ENCODE measurements around the gene PTPRK. TPM values are rescaled to one million over a fixed set of nuclear protein-coding genes. Genes with fewer than 3 reads are reported as not detected.

Gene PTPRK
- total RNA-seq, 2 experiments from 2014 or later: not detected

GRCh38 chr6:128259029-128259724, 261.2 kb downstream of the PTPRK start:
- no peak for DNase-seq (ENCODE audit: low spot score)
- TF ChIP-seq, protein P1, sequence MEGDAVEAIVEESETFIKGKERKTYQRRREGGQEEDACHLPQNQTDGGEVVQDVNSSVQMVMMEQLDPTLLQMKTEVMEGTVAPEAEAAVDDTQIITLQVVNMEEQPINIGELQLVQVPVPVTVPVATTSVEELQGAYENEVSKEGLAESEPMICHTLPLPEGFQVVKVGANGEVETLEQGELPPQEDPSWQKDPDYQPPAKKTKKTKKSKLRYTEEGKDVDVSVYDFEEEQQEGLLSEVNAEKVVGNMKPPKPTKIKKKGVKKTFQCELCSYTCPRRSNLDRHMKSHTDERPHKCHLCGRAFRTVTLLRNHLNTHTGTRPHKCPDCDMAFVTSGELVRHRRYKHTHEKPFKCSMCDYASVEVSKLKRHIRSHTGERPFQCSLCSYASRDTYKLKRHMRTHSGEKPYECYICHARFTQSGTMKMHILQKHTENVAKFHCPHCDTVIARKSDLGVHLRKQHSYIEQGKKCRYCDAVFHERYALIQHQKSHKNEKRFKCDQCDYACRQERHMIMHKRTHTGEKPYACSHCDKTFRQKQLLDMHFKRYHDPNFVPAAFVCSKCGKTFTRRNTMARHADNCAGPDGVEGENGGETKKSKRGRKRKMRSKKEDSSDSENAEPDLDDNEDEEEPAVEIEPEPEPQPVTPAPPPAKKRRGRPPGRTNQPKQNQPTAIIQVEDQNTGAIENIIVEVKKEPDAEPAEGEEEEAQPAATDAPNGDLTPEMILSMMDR (conservative IDR thresholded peaks at IDR 0.05; ENCODE audit: low read length): no peak
- no peaks in the 10 kb centered on the region for H3K9me3 ChIP-seq (ENCODE audit: low read length)
- H3K79me2 ChIP-seq (ENCODE audit: insufficient read depth, low read depth, low read length): no peaks in the 10 kb centered on the region
- no peak overlapping the region for H3K27ac ChIP-seq (ENCODE audit: low read depth, low read length, poor library complexity, severe bottlenecking)
- no peaks in the 10 kb centered on the region for H3K9me2 ChIP-seq (ENCODE audit: insufficient read depth, low read length)
- no peak overlapping the region for H2AFZ ChIP-seq (ENCODE audit: low read length)
- no TSS peak for BruUV-seq (replicated peaks)
- H4K20me1 ChIP-seq (ENCODE audit: insufficient read depth, low read length): no peaks in the 10 kb centered on the region
- no peaks in the 10 kb centered on the region for H3K4me1 ChIP-seq (ENCODE audit: insufficient read depth, low read length, poor library complexity, severe bottlenecking)
- H3K4me2 ChIP-seq (ENCODE audit: low read length): no peak overlapping the region
- H3K4me3 ChIP-seq (ENCODE audit: low read depth, low read length, poor library complexity, severe bottlenecking): no peak overlapping the region
- no peaks in the 10 kb centered on the region for H3K36me3 ChIP-seq (ENCODE audit: insufficient read depth, low read length)
- POLR2A ChIA-PET: interaction anchor here (0.6 kb wide), 1 partner anchor 45 kb away, joined by 3 read pairs; no protein-coding TSS in a partner anchor
- intact Hi-C loops (cut with micrococcal nuclease; ENCODE audit: unreplicated experiment): no loop called here
- CTCF ChIA-PET (ENCODE audit: unreplicated experiment): no interaction called here

DNA sequence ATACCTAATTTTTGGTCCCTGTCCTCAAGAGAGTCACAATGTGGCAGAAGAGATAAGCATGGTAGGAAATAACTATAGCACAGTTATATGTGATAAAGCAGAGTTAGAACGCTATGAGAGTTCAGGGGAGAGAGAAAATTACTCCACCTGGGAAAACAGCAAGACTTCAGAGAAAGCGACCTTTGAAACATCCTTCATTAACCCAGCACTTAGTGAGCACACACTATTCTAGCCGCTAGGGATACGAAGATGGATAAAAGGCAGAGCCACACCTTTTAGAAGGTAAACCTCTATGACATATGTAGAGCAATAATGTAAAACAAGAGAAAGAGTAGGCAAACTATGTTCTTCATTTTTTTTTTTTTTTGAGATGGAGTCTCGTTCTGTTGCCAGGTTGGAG, 264.3 kb downstream of the PTPRK start:
- Histone ChIP-seq H3K27ac (ENCODE audit: low read depth, low read length, poor library complexity, severe bottlenecking) (no peak overlapping the region), H3K4me1 (ENCODE audit: insufficient read depth, low read length, poor library complexity, severe bottlenecking) (no peaks in the 10 kb centered on the region), H2AFZ (ENCODE audit: low read length) (no peak overlapping the region), H3K36me3 (ENCODE audit: insufficient read depth, low read length) (no peaks in the 10 kb centered on the region), H3K9me3 (ENCODE audit: low read length) (no peaks in the 10 kb centered on the region), H3K4me3 (ENCODE audit: low read depth, low read length, poor library complexity, severe bottlenecking) (no peak overlapping the region), H4K20me1 (ENCODE audit: insufficient read depth, low read length) (no peaks in the 10 kb centered on the region), H3K9me2 (ENCODE audit: insufficient read depth, low read length) (no peaks in the 10 kb centered on the region), H3K79me2 (ENCODE audit: insufficient read depth, low read depth, low read length) (no peaks in the 10 kb centered on the region), H3K4me2 (ENCODE audit: low read length) (no peak overlapping the region)
- no peak for TF ChIP-seq EZH2phosphoT487 (IDR thresholded peaks at IDR 0.05; ENCODE audit: borderline replicate concordance, low read depth, low read length)
- TF ChIP-seq, protein P1 (conservative IDR thresholded peaks at IDR 0.05; ENCODE audit: low read length): no peak
- POLR2A ChIA-PET: interaction anchor here (1.0 kb wide), 1 partner anchor 20 kb away, joined by 3 read pairs; no protein-coding TSS in a partner anchor
- BruUV-seq (replicated peaks): no TSS peak
- CTCF ChIA-PET (ENCODE audit: unreplicated experiment): no interaction called here
- no peak for DNase-seq (ENCODE audit: low spot score)
- intact Hi-C loops (cut with micrococcal nuclease; ENCODE audit: unreplicated experiment): no loop called here

DNA sequence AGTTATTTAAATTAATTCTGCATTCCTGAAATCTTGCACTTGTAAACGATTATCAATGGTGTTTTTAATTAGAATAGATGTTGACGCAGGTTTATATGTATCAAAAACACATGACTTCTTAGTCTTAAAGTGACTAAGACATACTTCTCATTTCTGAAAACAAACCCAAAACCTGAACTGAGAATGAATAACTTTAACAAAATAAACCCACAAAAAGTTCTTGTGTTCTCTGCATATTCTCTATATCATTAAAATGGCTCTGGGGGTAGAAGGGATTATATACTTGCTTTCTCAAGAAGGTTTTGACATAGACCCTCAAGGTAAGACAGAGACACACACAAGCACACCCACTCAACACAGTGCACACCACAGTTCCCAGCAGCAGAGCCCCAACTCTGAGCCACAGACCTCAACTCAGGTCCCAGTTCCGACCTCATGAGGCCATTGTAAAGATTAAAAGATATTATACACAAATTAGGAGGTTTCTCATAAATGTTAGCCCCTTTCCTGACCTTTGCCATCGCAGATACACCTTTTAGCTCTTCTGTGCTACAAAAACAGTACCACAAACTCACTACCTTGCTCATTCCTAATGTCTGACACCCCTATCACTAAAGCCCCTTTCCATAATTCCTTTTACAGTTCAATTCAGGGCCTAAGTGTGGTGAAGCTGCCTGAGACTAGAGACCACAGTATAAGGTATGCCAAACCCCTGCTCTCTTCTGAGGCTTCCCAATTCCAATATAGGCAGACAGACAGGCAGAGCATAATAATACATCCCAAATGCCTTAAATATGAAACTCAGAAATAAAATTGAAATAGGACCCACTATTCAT, 267.8 kb downstream of the PTPRK start:
- DNase-seq (ENCODE audit: low spot score): no peak
- H3K36me3 ChIP-seq (ENCODE audit: insufficient read depth, low read length): no peaks in the 10 kb centered on the region
- no peaks in the 10 kb centered on the region for H4K20me1 ChIP-seq (ENCODE audit: insufficient read depth, low read length)
- TF ChIP-seq, protein P1 (conservative IDR thresholded peaks at IDR 0.05; ENCODE audit: low read length): no peak
- TF ChIP-seq EZH2phosphoT487 (IDR thresholded peaks at IDR 0.05; ENCODE audit: borderline replicate concordance, low read depth, low read length): no peak
- CTCF ChIA-PET (ENCODE audit: unreplicated experiment): no interaction called here
- POLR2A ChIA-PET: no interaction called here
- H3K9me3 ChIP-seq (ENCODE audit: low read length): no peaks in the 10 kb centered on the region
- no peak overlapping the region for H3K27ac ChIP-seq (ENCODE audit: low read depth, low read length, poor library complexity, severe bottlenecking)
- H3K9me2 ChIP-seq (ENCODE audit: insufficient read depth, low read length): no peaks in the 10 kb centered on the region
- intact Hi-C loops (cut with micrococcal nuclease; ENCODE audit: unreplicated experiment): no loop called here
- no peak overlapping the region for H3K4me2 ChIP-seq (ENCODE audit: low read length)
- H3K4me1 ChIP-seq (ENCODE audit: insufficient read depth, low read length, poor library complexity, severe bottlenecking): no peaks in the 10 kb centered on the region
- no peak overlapping the region for H3K4me3 ChIP-seq (ENCODE audit: low read depth, low read length, poor library complexity, severe bottlenecking)
- no peaks in the 10 kb centered on the region for H3K79me2 ChIP-seq (ENCODE audit: insufficient read depth, low read depth, low read length)
- no peak overlapping the region for H2AFZ ChIP-seq (ENCODE audit: low read length)
- BruUV-seq (replicated peaks): no TSS peak
